ENCODE data around the gene LIMD2. TPM values are rescaled to one million over a fixed set of nuclear protein-coding genes. Genes with fewer than 3 reads are reported as not detected.

Gene LIMD2
- polyA plus RNA-seq, 4 donors, result 2.0 to 14.7 (median 12.5) TPM

- Histone ChIP-seq H3K27ac (ENCODE audit: low read depth in 1 of 3, low read length in 2 of 3) (no peak overlapping the region), H3K4me3 (ENCODE audit: low read depth in 1 of 3, low read length in 3 of 3) (no peak overlapping the region), H3K9me3 (ENCODE audit: control insufficient read depth in 2 of 2, insufficient read depth in 1 of 2, low read depth in 1 of 2, low read length in 1 of 2) (no peaks in the 10 kb centered on the region), H3K27me3 (ENCODE audit: control insufficient read depth in 3 of 3, insufficient read depth in 3 of 3, low read length in 3 of 3) (no peaks in the 10 kb centered on the region), H3K4me1 (ENCODE audit: control insufficient read depth in 3 of 3, insufficient read depth in 2 of 3, low read depth in 1 of 3, low read length in 2 of 3) (no peaks in the 10 kb centered on the region), H3K36me3 (ENCODE audit: control insufficient read depth in 3 of 3, insufficient read depth in 2 of 3, low read depth in 1 of 3, low read length in 3 of 3) (peaks cover 12 to 74% (median 15%) of the 10 kb centered on the region in 3 donors)
- WGBS, 3 donors, result 88 to 96% (median 90%) methylated on average over 16 to 18 of the region's 18 CpGs
- no peak for FAIRE-seq
- DNase-seq, result no peak
These were observed 6.4 kb downstream of the LIMD2 start for GRCh38 chr17:63693411-63694113.

- no peaks in the 10 kb centered on the region for H3K4me1 ChIP-seq (ENCODE audit: control insufficient read depth in 3 of 3, insufficient read depth in 2 of 3, low read depth in 1 of 3, low read length in 2 of 3)
- 95% methylated on average over 11 of the region's 11 CpGs for WGBS, 3 donors
- FAIRE-seq (no peak), DNase-seq (no peak)
- no peak overlapping the region for H3K27ac ChIP-seq (ENCODE audit: low read depth in 1 of 3, low read length in 2 of 3)
- H3K36me3 ChIP-seq (ENCODE audit: control insufficient read depth in 3 of 3, insufficient read depth in 2 of 3, low read depth in 1 of 3, low read length in 3 of 3), result peaks cover 15 to 77% (median 15%) of the 10 kb centered on the region in 3 donors
- H3K9me3 ChIP-seq (ENCODE audit: control insufficient read depth in 2 of 2, insufficient read depth in 1 of 2, low read depth in 1 of 2, low read length in 1 of 2), result no peaks in the 10 kb centered on the region
- no peaks in the 10 kb centered on the region for H3K27me3 ChIP-seq (ENCODE audit: control insufficient read depth in 3 of 3, insufficient read depth in 3 of 3, low read length in 3 of 3)
- H3K4me3 ChIP-seq (ENCODE audit: low read depth in 1 of 3, low read length in 3 of 3), result no peak overlapping the region
These were observed 7.6 kb downstream of the LIMD2 start for GRCh38 chr17:63692195-63692816.

- FAIRE-seq (no peak), DNase-seq (no peak)
- Histone ChIP-seq H3K4me1 (ENCODE audit: control insufficient read depth in 3 of 3, insufficient read depth in 2 of 3, low read depth in 1 of 3, low read length in 2 of 3) (no peaks in the 10 kb centered on the region), H3K36me3 (ENCODE audit: control insufficient read depth in 3 of 3, insufficient read depth in 2 of 3, low read depth in 1 of 3, low read length in 3 of 3) (peaks cover 15 to 70% (median 17%) of the 10 kb centered on the region in 3 donors), H3K27ac (ENCODE audit: low read depth in 1 of 3, low read length in 2 of 3) (no peak overlapping the region), H3K9me3 (ENCODE audit: control insufficient read depth in 2 of 2, insufficient read depth in 1 of 2, low read depth in 1 of 2, low read length in 1 of 2) (no peaks in the 10 kb centered on the region), H3K27me3 (ENCODE audit: control insufficient read depth in 3 of 3, insufficient read depth in 3 of 3, low read length in 3 of 3) (no peaks in the 10 kb centered on the region), H3K4me3 (ENCODE audit: low read depth in 1 of 3, low read length in 3 of 3) (no peak overlapping the region)
- WGBS, 3 donors, result 96 to 98% (median 97%) methylated on average over 14 of the region's 14 CpGs
These were observed 10.4 kb downstream of the LIMD2 start for GRCh38 chr17:63689479-63689878.

DNA sequence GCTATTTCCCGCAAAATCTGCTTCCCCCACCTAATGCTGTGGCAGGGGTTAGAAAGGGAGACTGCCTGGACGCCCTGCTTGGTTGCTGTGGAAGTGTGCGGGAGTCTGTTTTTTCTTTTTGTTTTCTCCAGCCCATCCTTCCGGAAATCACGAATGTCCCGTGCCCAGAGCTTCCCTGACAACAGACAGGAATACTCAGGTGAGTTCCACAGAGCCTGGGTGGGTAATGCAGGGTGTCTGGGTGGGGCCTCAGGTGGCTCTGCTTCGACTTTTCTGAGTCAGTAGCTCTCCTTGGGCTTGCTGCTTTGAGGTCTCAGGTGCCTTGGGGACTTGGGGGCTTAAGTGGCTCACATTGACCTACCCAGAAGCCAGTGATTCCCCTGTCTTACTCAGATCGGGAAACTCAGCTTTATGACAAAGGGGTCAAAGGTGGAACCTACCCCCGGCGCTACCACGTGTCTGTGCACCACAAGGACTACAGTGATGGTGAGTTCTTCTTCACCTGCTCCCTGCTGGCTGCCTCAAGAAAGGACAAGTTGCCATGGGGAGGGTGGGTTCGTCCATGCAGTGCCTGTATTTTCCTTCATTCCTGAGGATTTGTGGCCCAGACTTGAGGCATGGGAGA is 11.4 kb downstream of the LIMD2 start:
- peaks cover 10 to 64% (median 14%) of the 10 kb centered on the region in 3 donors for H3K36me3 ChIP-seq (ENCODE audit: control insufficient read depth in 3 of 3, insufficient read depth in 2 of 3, low read depth in 1 of 3, low read length in 3 of 3)
- H3K27me3 ChIP-seq (ENCODE audit: control insufficient read depth in 3 of 3, insufficient read depth in 3 of 3, low read length in 3 of 3), result no peaks in the 10 kb centered on the region
- DNase-seq, result no peak
- 65 to 75% (median 67%) methylated on average over 12 of the region's 12 CpGs for WGBS, 3 donors
- H3K4me3 ChIP-seq (ENCODE audit: low read depth in 1 of 3, low read length in 3 of 3), result no peak overlapping the region
- H3K4me1 ChIP-seq (ENCODE audit: control insufficient read depth in 3 of 3, insufficient read depth in 2 of 3, low read depth in 1 of 3, low read length in 2 of 3), result no peaks in the 10 kb centered on the region
- no peak for FAIRE-seq
- no peak overlapping the region for H3K27ac ChIP-seq (ENCODE audit: low read depth in 1 of 3, low read length in 2 of 3)
- H3K9me3 ChIP-seq (ENCODE audit: control insufficient read depth in 2 of 2, insufficient read depth in 1 of 2, low read depth in 1 of 2, low read length in 1 of 2), result no peaks in the 10 kb centered on the region

DNA sequence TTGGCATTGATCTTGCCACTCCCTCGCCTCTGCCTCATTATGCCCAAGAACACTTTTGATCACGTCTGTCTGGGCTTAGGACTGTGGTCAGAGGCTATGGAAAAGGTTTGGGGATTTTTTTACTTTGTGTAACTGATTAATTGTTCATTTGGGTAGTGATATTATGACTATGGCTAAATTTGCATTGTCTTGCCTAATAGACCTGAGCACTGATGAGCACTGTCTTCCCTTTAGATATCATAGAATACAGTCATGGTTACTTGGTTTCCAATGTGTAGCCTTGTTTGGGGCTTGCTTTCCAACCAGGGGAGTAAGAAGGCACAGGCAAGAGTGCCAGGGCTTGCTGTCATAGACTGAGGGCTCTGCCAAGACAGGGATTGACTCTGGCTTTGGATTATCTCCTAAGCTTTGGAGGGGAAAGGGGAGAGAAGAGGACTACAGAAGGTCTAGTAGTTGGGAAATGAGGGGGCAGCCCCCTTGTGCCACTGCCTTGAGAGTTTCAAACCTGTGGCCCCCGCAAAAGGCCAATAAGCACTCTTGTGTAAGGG is 13.7 kb downstream of the LIMD2 start:
- H3K27ac ChIP-seq (ENCODE audit: low read depth in 1 of 3, low read length in 2 of 3), result no peak overlapping the region
- no peaks in the 10 kb centered on the region for H3K27me3 ChIP-seq (ENCODE audit: control insufficient read depth in 3 of 3, insufficient read depth in 3 of 3, low read length in 3 of 3)
- DNase-seq (no peak), FAIRE-seq (no peak)
- peaks cover 12 to 56% (median 16%) of the 10 kb centered on the region in 3 donors for H3K36me3 ChIP-seq (ENCODE audit: control insufficient read depth in 3 of 3, insufficient read depth in 2 of 3, low read depth in 1 of 3, low read length in 3 of 3)
- no peaks in the 10 kb centered on the region for H3K4me1 ChIP-seq (ENCODE audit: control insufficient read depth in 3 of 3, insufficient read depth in 2 of 3, low read depth in 1 of 3, low read length in 2 of 3)
- H3K4me3 ChIP-seq (ENCODE audit: low read depth in 1 of 3, low read length in 3 of 3), result no peak overlapping the region
- no peaks in the 10 kb centered on the region for H3K9me3 ChIP-seq (ENCODE audit: control insufficient read depth in 2 of 2, insufficient read depth in 1 of 2, low read depth in 1 of 2, low read length in 1 of 2)
- 90 to 96% (median 91%) methylated on average over 3 of the region's 3 CpGs for WGBS, 3 donors

DNA sequence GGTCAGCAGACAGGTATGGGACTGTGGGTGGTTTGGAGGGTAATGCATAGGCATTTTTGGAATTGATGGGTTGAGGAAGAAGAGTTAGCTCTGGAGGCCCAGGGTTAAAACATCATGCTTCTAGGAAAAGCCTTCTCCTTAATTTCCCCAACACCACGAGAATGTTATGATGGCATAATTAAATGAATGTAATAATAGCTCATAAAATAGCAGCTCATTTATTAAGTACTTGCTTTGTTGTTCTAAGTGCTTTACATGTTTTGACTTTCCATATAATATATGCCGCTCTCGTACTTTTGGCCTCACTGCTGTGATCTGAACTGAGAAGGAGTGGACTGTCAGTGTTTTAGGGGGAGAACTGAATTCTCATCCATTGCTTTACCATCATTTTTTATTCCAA is 14.3 kb downstream of the LIMD2 start:
- Histone ChIP-seq H3K27ac (ENCODE audit: low read depth in 1 of 3, low read length in 2 of 3) (no peak overlapping the region), H3K4me1 (ENCODE audit: control insufficient read depth in 3 of 3, insufficient read depth in 2 of 3, low read depth in 1 of 3, low read length in 2 of 3) (no peaks in the 10 kb centered on the region), H3K36me3 (ENCODE audit: control insufficient read depth in 3 of 3, insufficient read depth in 2 of 3, low read depth in 1 of 3, low read length in 3 of 3) (peaks cover 10 to 50% (median 12%) of the 10 kb centered on the region in 3 donors), H3K9me3 (ENCODE audit: control insufficient read depth in 2 of 2, insufficient read depth in 1 of 2, low read depth in 1 of 2, low read length in 1 of 2) (no peaks in the 10 kb centered on the region), H3K27me3 (ENCODE audit: control insufficient read depth in 3 of 3, insufficient read depth in 3 of 3, low read length in 3 of 3) (no peaks in the 10 kb centered on the region), H3K4me3 (ENCODE audit: low read depth in 1 of 3, low read length in 3 of 3) (no peak overlapping the region)
- FAIRE-seq (no peak), DNase-seq (no peak)
- WGBS, 3 donors, result 90 to 96% (median 94%) methylated on average over 3 of the region's 3 CpGs

- DNase-seq, result no peak
- no peaks in the 10 kb centered on the region for H3K27me3 ChIP-seq (ENCODE audit: control insufficient read depth in 3 of 3, insufficient read depth in 3 of 3, low read length in 3 of 3)
- H3K4me1 ChIP-seq (ENCODE audit: control insufficient read depth in 3 of 3, insufficient read depth in 2 of 3, low read depth in 1 of 3, low read length in 2 of 3), result no peaks in the 10 kb centered on the region
- 52 to 61% (median 58%) methylated on average over 2 of the region's 2 CpGs for WGBS, 3 donors
- FAIRE-seq, result no peak
- H3K4me3 ChIP-seq (ENCODE audit: low read depth in 1 of 3, low read length in 3 of 3), result no peak overlapping the region
- H3K27ac ChIP-seq (ENCODE audit: low read depth in 1 of 3, low read length in 2 of 3), result no peak overlapping the region
- peaks cover 9 to 45% (median 12%) of the 10 kb centered on the region in 3 donors for H3K36me3 ChIP-seq (ENCODE audit: control insufficient read depth in 3 of 3, insufficient read depth in 2 of 3, low read depth in 1 of 3, low read length in 3 of 3)
- no peaks in the 10 kb centered on the region for H3K9me3 ChIP-seq (ENCODE audit: control insufficient read depth in 2 of 2, insufficient read depth in 1 of 2, low read depth in 1 of 2, low read length in 1 of 2)
These were observed 14.9 kb downstream of the LIMD2 start for GRCh38 chr17:63685041-63685440.

GRCh38 chr17:63682981-63683380 is 16.9 kb downstream of the LIMD2 start:
- peaks cover 7 to 33% (median 9%) of the 10 kb centered on the region in 3 donors for H3K36me3 ChIP-seq (ENCODE audit: control insufficient read depth in 3 of 3, insufficient read depth in 2 of 3, low read depth in 1 of 3, low read length in 3 of 3)
- no peaks in the 10 kb centered on the region for H3K9me3 ChIP-seq (ENCODE audit: control insufficient read depth in 2 of 2, insufficient read depth in 1 of 2, low read depth in 1 of 2, low read length in 1 of 2)
- FAIRE-seq, result no peak
- no peak for DNase-seq
- no peaks in the 10 kb centered on the region for H3K4me1 ChIP-seq (ENCODE audit: control insufficient read depth in 3 of 3, insufficient read depth in 2 of 3, low read depth in 1 of 3, low read length in 2 of 3)
- no peaks in the 10 kb centered on the region for H3K27me3 ChIP-seq (ENCODE audit: control insufficient read depth in 3 of 3, insufficient read depth in 3 of 3, low read length in 3 of 3)
- no peak overlapping the region for H3K27ac ChIP-seq (ENCODE audit: low read depth in 1 of 3, low read length in 2 of 3)
- no peak overlapping the region for H3K4me3 ChIP-seq (ENCODE audit: low read depth in 1 of 3, low read length in 3 of 3)

All from small intestine (tissue), 7 donors.